Uterus (tissue), 2 donors: Measurements from ENCODE around the gene ZNF800.

Experiments
- CTCF ChIP-seq, 4 experiments: fragments of 200-600 bp in 2 of 4; fragments of 450-650 bp in 2 of 4; sonication (generic) in 2 of 4; IDR thresholded peaks; one replicate each; pipeline ENCODE4 v1.5.1; 2016 to 2019; ENCODE audit warnings: antibody characterized with exemption in 4 of 4, mild to moderate bottlenecking in 2 of 4, moderate library complexity in 1 of 4
- POLR2A ChIP-seq, 2 donors: fragments of 450-650 bp; IDR thresholded peaks; one replicate each; pipeline ENCODE4 v1.6.1; 2016; ENCODE audit warnings: antibody characterized with exemption in 2 of 2, mild to moderate bottlenecking in 1 of 2, moderate library complexity in 1 of 2

GRCh38 chr7:127332880-127333279 lies 59.6 kb downstream of the ZNF800 start:
- TF ChIP-seq CTCF (IDR thresholded peaks at IDR 0.05) (no peak), POLR2A (IDR thresholded peaks at IDR 0.05) (no peak)
